ENCODE data around the gene TSHZ2. TPM values are rescaled to one million over a fixed set of nuclear protein-coding genes. Genes with fewer than 3 reads are reported as not detected.

TSHZ2 gene
- total and polyA plus RNA-seq, 7 donors: 1.2 to 32.7 (median 14.0) TPM

DNA sequence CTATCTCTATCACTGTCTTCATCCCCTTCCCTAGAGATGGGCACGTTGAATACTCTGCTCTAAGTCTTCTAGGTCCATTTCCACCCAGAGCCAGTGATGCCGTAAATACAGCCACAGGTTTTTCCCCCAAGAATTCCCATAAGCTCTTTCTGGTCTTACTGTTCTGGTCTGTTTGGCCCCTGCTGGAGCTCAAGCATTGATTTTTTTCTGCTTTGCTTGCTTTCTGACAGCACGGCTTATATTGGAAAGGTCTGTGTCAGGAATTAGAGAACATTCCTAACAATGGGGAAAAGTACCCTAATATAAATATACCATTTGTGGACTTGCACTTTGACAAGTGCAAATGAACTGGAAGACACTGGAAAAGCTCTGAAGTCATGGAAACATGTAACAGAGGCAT lies 302.6 kb downstream of the TSHZ2 start:
- DNase-seq: no peak
- WGBS, 2 donors: 68 to 82% methylated on average over 3 of the region's 3 CpGs
- intact Hi-C loops (cut with DNase I): no loop called here
- Histone ChIP-seq H3K27me3 (no peaks in the 10 kb centered on the region), H3K27ac (no peak overlapping the region), H3K36me3 (no peaks in the 10 kb centered on the region), H3K9me3 (no peaks in the 10 kb centered on the region), H3K4me3 (no peak overlapping the region), H3K4me1 (peaks cover 0 to 4% (median 0%) of the 10 kb centered on the region in 4 donors)
- TF ChIP-seq CTCF (IDR thresholded peaks at IDR 0.05) (no peak), EP300 (IDR thresholded peaks at IDR 0.05) (no peak), POLR2AphosphoS5 (IDR thresholded peaks at IDR 0.05) (no peak)

DNA sequence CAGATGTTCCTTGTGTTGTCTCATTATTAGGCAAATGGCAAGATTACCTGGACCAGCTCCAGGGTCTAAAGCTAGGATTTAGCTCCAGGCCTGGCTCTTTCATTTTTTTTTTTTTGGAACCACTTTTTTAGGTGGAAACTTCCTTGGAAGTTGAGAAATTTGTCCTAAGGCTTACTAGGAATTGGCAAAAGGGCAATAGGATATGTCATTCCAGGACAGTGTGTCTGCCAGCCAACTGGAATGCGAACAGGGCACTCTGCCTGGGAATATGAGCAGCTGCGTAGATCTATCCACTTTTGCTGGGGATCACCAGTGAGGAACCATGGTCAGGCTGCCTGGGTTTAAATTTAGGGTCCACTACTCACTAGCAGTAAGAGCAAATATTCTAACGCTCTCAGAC lies 304.0 kb downstream of the TSHZ2 start:
- no peaks in the 10 kb centered on the region for H3K36me3 ChIP-seq
- no peak overlapping the region for H3K4me3 ChIP-seq
- no peaks in the 10 kb centered on the region for H3K27me3 ChIP-seq
- TF ChIP-seq CTCF (IDR thresholded peaks at IDR 0.05) (no peak), EP300 (IDR thresholded peaks at IDR 0.05) (no peak), POLR2A (IDR thresholded peaks at IDR 0.05) (no peak)
- 90 to 95% methylated on average over 3 of the region's 3 CpGs for WGBS, 2 donors
- H3K27ac ChIP-seq: no peak overlapping the region
- H3K9me3 ChIP-seq: no peaks in the 10 kb centered on the region
- peaks cover 0 to 4% (median 0%) of the 10 kb centered on the region in 4 donors for H3K4me1 ChIP-seq
- intact Hi-C loops (cut with DNase I): no loop called here
- DNase-seq: no peak

- TF ChIP-seq POLR2A (IDR thresholded peaks at IDR 0.05) (no peak), POLR2AphosphoS5 (IDR thresholded peaks at IDR 0.05) (no peak), EP300 (IDR thresholded peaks at IDR 0.05) (no peak), CTCF (IDR thresholded peaks at IDR 0.05) (no peak)
- intact Hi-C loops (cut with DNase I): no loop called here
- peaks cover 0 to 4% (median 0%) of the 10 kb centered on the region in 4 donors for H3K4me1 ChIP-seq
- WGBS, 2 donors: 90 to 91% methylated on average over 1 of the region's 1 CpG
- H3K4me3 ChIP-seq: no peak overlapping the region
- no peaks in the 10 kb centered on the region for H3K27me3 ChIP-seq
- no peak for DNase-seq
- H3K36me3 ChIP-seq: no peaks in the 10 kb centered on the region
- no peaks in the 10 kb centered on the region for H3K9me3 ChIP-seq
- no peak overlapping the region for H3K27ac ChIP-seq
Observed at GRCh38 chr20:53278555-53278954, 306.4 kb downstream of the TSHZ2 start.

GRCh38 chr20:53279735-53280134 lies 307.6 kb downstream of the TSHZ2 start:
- no peaks in the 10 kb centered on the region for H3K27me3 ChIP-seq
- no peak for DNase-seq
- TF ChIP-seq POLR2A (IDR thresholded peaks at IDR 0.05) (no peak), POLR2AphosphoS5 (IDR thresholded peaks at IDR 0.05) (no peak), EP300 (IDR thresholded peaks at IDR 0.05) (no peak), CTCF (IDR thresholded peaks at IDR 0.05) (no peak)
- H3K4me3 ChIP-seq: no peak overlapping the region
- intact Hi-C loops (cut with DNase I): no loop called here
- H3K27ac ChIP-seq: no peak overlapping the region
- H3K36me3 ChIP-seq: no peaks in the 10 kb centered on the region
- H3K9me3 ChIP-seq: no peaks in the 10 kb centered on the region
- H3K4me1 ChIP-seq: peaks cover 0 to 4% (median 0%) of the 10 kb centered on the region in 4 donors
- 74 to 81% methylated on average over 1 of the region's 1 CpG for WGBS, 2 donors

GRCh38 chr20:53281557-53282117 lies 309.5 kb downstream of the TSHZ2 start:
- no peak for DNase-seq
- Histone ChIP-seq H3K4me3 (no peak overlapping the region), H3K27me3 (no peaks in the 10 kb centered on the region), H3K36me3 (no peaks in the 10 kb centered on the region), H3K9me3 (no peaks in the 10 kb centered on the region), H3K4me1 (no peaks in the 10 kb centered on the region), H3K27ac (no peak overlapping the region)
- TF ChIP-seq CTCF (IDR thresholded peaks at IDR 0.05) (no peak), POLR2AphosphoS5 (IDR thresholded peaks at IDR 0.05) (no peak), EP300 (IDR thresholded peaks at IDR 0.05) (no peak), POLR2A (IDR thresholded peaks at IDR 0.05) (no peak)
- intact Hi-C loops (cut with DNase I): no loop called here
- WGBS, 2 donors: 70 to 77% methylated on average over 2 of the region's 2 CpGs
